Heart left ventricle (tissue), 13 donors: Measurements from ENCODE around the gene ZNF516.

Experiments
- CTCF ChIP-seq, 12 donors: fragments of 200-600 bp; sonication (generic) in 4 of 12; IDR thresholded peaks; one replicate each; pipeline versions ENCODE4 v1.5.0 to v1.8.0; 2018 to 2022; ENCODE audit warnings: antibody characterized with exemption in 12 of 12, mild to moderate bottlenecking in 5 of 12
- POLR2A ChIP-seq, 2 donors: fragments of 450-650 bp; IDR thresholded peaks; one replicate each; pipeline ENCODE4 v1.6.1; 2017; ENCODE audit warnings: antibody characterized with exemption in 2 of 2, mild to moderate bottlenecking in 2 of 2, moderate library complexity in 2 of 2
- donor health status: ischemic (EF 13 %, LVEDD 7.1; RV severe dilation, severe dysfunction).
- donor health status: DM: no; HTN: yes; CAD: no.
- donor health status: DM: no; HTN: no; CAD: no.
- donor health status: ischemic (EF 25% LVEDD 6.9; RV normal size, moderate dysfunction).
- donor health status: ischemic (EF 25% LVEDD 5.7; RV mildly dilated, moderate dysfunction).
- donor health status: ischemic (EF 35%, LVEDD 5.7; RV mildly dilated, moderate dysfunction).
- donor health status: nonischemic (EF 11% LVEDD 7.7; RV severe dilation, severe dysfunction).
- donor health status: DM: yes; HTN: yes; CAD: no.
- donor health status: PGD.
- donor health status: ischemic (EF 29% LVEDD 5.4; RV normal size, mild dysfunction).
- donor health status: nonischemic (EF 23%, LVEDD 6.1; RV moderate dilation, normal function).

GRCh38 chr18:76487070-76487469, 8.0 kb downstream of the ZNF516 start:
- TF ChIP-seq CTCF (IDR thresholded peaks at IDR 0.05) (no peak), POLR2A (IDR thresholded peaks at IDR 0.05) (no peak)
